ENCODE measurements around the gene CBLB.

Gene CBLB

DNA sequence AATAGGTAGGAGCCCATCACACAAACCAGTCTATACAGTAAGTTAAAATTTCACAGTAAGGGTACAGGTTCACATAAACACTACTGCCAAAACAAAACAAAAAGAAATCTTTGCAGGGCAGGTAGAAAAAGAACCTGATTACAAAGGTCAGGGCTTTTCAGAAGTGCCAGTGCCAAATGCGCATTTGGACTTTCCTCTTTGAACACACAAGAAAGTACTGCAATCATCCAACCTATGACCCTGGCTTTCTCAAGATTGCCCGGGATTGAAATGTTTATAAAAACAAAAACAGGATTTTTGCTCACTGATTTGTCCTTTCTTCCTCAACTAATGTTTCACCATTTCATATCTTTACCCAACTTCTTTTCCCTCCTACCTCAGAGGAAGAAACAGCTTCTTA is 47.4 kb downstream of the CBLB start:
- no peak for TF ChIP-seq SIN3A (IDR thresholded peaks at IDR 0.05; ENCODE audit: borderline replicate concordance, insufficient read depth, low read length)
- TF ChIP-seq TAF1 (IDR thresholded peaks at IDR 0.05; ENCODE audit: borderline replicate concordance, insufficient read depth, low read length), result no peak
- TF ChIP-seq POLR2AphosphoS5 (IDR thresholded peaks at IDR 0.05; ENCODE audit: low read depth, low read length), result no peak
- TF ChIP-seq, protein P1, sequence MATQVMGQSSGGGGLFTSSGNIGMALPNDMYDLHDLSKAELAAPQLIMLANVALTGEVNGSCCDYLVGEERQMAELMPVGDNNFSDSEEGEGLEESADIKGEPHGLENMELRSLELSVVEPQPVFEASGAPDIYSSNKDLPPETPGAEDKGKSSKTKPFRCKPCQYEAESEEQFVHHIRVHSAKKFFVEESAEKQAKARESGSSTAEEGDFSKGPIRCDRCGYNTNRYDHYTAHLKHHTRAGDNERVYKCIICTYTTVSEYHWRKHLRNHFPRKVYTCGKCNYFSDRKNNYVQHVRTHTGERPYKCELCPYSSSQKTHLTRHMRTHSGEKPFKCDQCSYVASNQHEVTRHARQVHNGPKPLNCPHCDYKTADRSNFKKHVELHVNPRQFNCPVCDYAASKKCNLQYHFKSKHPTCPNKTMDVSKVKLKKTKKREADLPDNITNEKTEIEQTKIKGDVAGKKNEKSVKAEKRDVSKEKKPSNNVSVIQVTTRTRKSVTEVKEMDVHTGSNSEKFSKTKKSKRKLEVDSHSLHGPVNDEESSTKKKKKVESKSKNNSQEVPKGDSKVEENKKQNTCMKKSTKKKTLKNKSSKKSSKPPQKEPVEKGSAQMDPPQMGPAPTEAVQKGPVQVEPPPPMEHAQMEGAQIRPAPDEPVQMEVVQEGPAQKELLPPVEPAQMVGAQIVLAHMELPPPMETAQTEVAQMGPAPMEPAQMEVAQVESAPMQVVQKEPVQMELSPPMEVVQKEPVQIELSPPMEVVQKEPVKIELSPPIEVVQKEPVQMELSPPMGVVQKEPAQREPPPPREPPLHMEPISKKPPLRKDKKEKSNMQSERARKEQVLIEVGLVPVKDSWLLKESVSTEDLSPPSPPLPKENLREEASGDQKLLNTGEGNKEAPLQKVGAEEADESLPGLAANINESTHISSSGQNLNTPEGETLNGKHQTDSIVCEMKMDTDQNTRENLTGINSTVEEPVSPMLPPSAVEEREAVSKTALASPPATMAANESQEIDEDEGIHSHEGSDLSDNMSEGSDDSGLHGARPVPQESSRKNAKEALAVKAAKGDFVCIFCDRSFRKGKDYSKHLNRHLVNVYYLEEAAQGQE (IDR thresholded peaks at IDR 0.05; ENCODE audit: insufficient read depth in 1 of 2, low read depth in 2 of 2, low read length in 2 of 2), result no peak
- TF ChIP-seq FOXP2 (optimal IDR thresholded peaks at IDR 0.05; ENCODE audit: borderline replicate concordance, extremely low read depth, extremely low read length, insufficient read depth), result no peak

DNA sequence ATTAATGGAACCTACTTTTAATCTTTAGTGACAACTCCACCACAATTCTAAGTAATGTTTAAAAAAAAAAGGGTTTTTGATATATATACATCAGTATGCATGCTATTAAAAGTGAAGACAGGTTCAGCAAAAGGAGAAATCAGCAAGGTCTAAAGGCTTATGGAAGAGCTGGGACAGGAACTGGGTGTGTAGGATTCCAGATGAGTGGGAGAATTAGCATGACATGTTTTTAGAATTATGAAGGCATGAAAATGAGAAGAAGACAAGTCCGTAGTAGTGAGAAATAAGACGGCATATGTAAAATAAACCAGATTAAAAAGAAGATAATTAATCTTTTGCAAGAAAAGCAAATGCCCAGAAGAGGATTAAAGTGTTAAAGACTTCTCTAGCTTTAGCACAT is 52.0 kb downstream of the CBLB start:
- TF ChIP-seq, protein P1 (IDR thresholded peaks at IDR 0.05; ENCODE audit: insufficient read depth in 1 of 2, low read depth in 2 of 2, low read length in 2 of 2), result no peak
- TF ChIP-seq TAF1 (IDR thresholded peaks at IDR 0.05; ENCODE audit: borderline replicate concordance, insufficient read depth, low read length) (no peak), FOXP2 (optimal IDR thresholded peaks at IDR 0.05; ENCODE audit: borderline replicate concordance, extremely low read depth, extremely low read length, insufficient read depth) (no peak), POLR2AphosphoS5 (IDR thresholded peaks at IDR 0.05; ENCODE audit: low read depth, low read length) (no peak), SIN3A (IDR thresholded peaks at IDR 0.05; ENCODE audit: borderline replicate concordance, insufficient read depth, low read length) (no peak)

DNA sequence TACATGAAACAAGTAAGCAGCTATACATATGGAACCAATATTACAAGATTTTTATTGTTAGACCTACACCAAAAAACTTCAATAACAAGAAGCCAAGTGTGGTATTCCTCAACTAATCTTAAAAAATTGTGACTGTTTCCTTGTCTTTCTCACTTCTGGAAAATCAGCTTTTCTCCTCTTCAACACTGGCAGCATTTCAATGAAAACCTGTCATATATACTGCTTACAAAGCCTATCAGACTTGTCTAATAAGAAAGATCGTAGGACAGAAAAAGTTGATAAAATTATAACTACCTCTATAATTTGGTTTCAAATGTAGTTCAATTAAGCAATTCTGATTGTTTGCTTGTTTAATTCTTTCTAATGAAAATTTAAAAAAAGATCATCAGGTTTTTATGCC is 55.1 kb downstream of the CBLB start:
- TF ChIP-seq SIN3A (IDR thresholded peaks at IDR 0.05; ENCODE audit: borderline replicate concordance, insufficient read depth, low read length), result no peak
- no peak for TF ChIP-seq FOXP2 (optimal IDR thresholded peaks at IDR 0.05; ENCODE audit: borderline replicate concordance, extremely low read depth, extremely low read length, insufficient read depth)
- TF ChIP-seq POLR2AphosphoS5 (IDR thresholded peaks at IDR 0.05; ENCODE audit: low read depth, low read length), result no peak
- TF ChIP-seq TAF1 (IDR thresholded peaks at IDR 0.05; ENCODE audit: borderline replicate concordance, insufficient read depth, low read length), result no peak
- TF ChIP-seq, protein P1 (IDR thresholded peaks at IDR 0.05; ENCODE audit: insufficient read depth in 1 of 2, low read depth in 2 of 2, low read length in 2 of 2), result no peak

DNA sequence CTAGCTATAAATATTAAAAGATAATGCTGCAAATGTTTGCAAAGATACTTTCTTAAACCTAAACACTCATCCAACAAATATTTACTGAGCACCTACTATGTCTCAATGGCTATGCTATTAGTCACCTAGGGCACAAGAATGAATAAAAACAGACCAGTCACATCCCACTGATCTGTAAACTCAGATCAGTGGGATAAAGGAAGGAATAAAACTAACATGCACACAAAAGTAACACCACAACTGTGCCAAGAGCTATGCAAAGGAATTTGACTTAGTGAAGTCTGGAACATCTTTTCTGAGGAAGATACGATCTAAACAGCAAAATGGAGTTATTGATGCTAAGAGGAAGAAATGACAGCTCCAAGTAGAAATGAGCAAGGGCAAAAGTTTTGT is 56.6 kb downstream of the CBLB start:
- TF ChIP-seq FOXP2 (optimal IDR thresholded peaks at IDR 0.05; ENCODE audit: borderline replicate concordance, extremely low read depth, extremely low read length, insufficient read depth), result no peak
- no peak for TF ChIP-seq SIN3A (IDR thresholded peaks at IDR 0.05; ENCODE audit: borderline replicate concordance, insufficient read depth, low read length)
- no peak for TF ChIP-seq TAF1 (IDR thresholded peaks at IDR 0.05; ENCODE audit: borderline replicate concordance, insufficient read depth, low read length)
- no peak for TF ChIP-seq POLR2AphosphoS5 (IDR thresholded peaks at IDR 0.05; ENCODE audit: low read depth, low read length)
- TF ChIP-seq, protein P1 (IDR thresholded peaks at IDR 0.05; ENCODE audit: insufficient read depth in 1 of 2, low read depth in 2 of 2, low read length in 2 of 2), result no peak
